IMR-90 (cell line): ENCODE data around the gene CNKSR2. TPM values are rescaled to one million over a fixed set of nuclear protein-coding genes. Genes with fewer than 3 reads are reported as not detected.

Experiments used
- ATAC-seq: fragments of 200-7000 bp; cut with Tn5 transposase; 2 replicates; pipeline ENCODE4 v1.9.1; 2020; ENCODE audit warnings: low read depth, mild to moderate bottlenecking, moderate library complexity
- BruUV-seq: library from RNA; stranded (reverse); fragments of 400-500 nt; replicated peaks from 2 replicates; lab custom pipeline; 2021; lab: Mats Ljungman, UMichigan
- CTCF ChIA-PET: fragments of 300-600 bp; formaldehyde crosslinking; extraction: SDS; loops from one replicate; lab custom pipeline; 2021; ENCODE audit warnings: antibody characterized with exemption; lab: Yijun Ruan, JAX
- POLR2A ChIA-PET: fragments of 300-600 bp; sonication (Branson Sonifier 250); formaldehyde crosslinking; loops from one replicate; lab custom pipeline; 2022; ENCODE audit warnings: antibody characterized with exemption; ENCODE audit not compliant: unreplicated experiment; lab: Charles Lee
- DNase-seq: peaks from one replicate; pipeline ENCODE4 v3.0.0; 2013
- H2AFZ ChIP-seq: replicated peaks from 2 replicates; pipeline ENCODE3; 2013; ENCODE audit warnings: low read length, mild to moderate bottlenecking; ENCODE audit not compliant: poor library complexity
- H2AK5ac ChIP-seq: 2 replicates; pipeline ENCODE4 v1.6.1; 2013; ENCODE audit warnings: low read depth, low read length, inconsistent platforms
- H2AK9ac ChIP-seq: replicated peaks from 2 replicates; pipeline ENCODE3; 2013; ENCODE audit warnings: mild to moderate bottlenecking, low read depth, low read length, moderate library complexity; ENCODE audit not compliant: poor library complexity
- H2BK120ac ChIP-seq: 2 replicates; pipeline ENCODE4 v1.6.1; 2013; ENCODE audit warnings: low read depth, low read length, inconsistent platforms
- H2BK15ac ChIP-seq: 3 replicates; pipeline ENCODE4 v1.6.1; 2013; ENCODE audit warnings: low read depth, low read length, inconsistent platforms
- H2BK20ac ChIP-seq: 2 replicates; pipeline ENCODE4 v1.6.1; 2013; ENCODE audit warnings: low read depth, mild to moderate bottlenecking, inconsistent platforms, low read length, moderate library complexity
- H2BK5ac ChIP-seq: 2 replicates; pipeline ENCODE4 v1.6.1; 2013; ENCODE audit warnings: mild to moderate bottlenecking, low read depth, low read length, inconsistent platforms; ENCODE audit not compliant: poor library complexity, severe bottlenecking
- H3K14ac ChIP-seq: replicated peaks from 2 replicates; pipeline ENCODE4 v1.6.1; 2013; ENCODE audit warnings: low read depth, low read length, inconsistent platforms
- H3K18ac ChIP-seq: 2 replicates; pipeline ENCODE4 v1.6.1; 2013; ENCODE audit warnings: low read depth, low read length, control low read depth
- H3K23ac ChIP-seq: 2 replicates; pipeline ENCODE4 v1.6.1; 2013; ENCODE audit warnings: low read depth, low read length, inconsistent platforms
- H3K27ac ChIP-seq: 2 replicates; pipeline ENCODE4 v1.5.1; 2013; ENCODE audit warnings: mild to moderate bottlenecking, control low read depth, low read length; ENCODE audit not compliant: insufficient read depth
- H3K27me3 ChIP-seq: 2 replicates; pipeline ENCODE4 v1.6.1; 2013; ENCODE audit warnings: low read length; ENCODE audit not compliant: control insufficient read depth, insufficient read depth
- H3K36me3 ChIP-seq: 2 replicates; pipeline ENCODE4 v1.6.1; 2013; ENCODE audit warnings: low read length, mixed read lengths; ENCODE audit not compliant: control insufficient read depth, insufficient read depth
- H3K4ac ChIP-seq: 2 replicates; pipeline ENCODE4 v1.6.1; 2013; ENCODE audit warnings: low read depth, low read length, inconsistent platforms
- H3K4me1 ChIP-seq: 2 replicates; pipeline ENCODE4 v1.6.1; 2013; ENCODE audit warnings: low read length, mixed read lengths; ENCODE audit not compliant: control insufficient read depth, insufficient read depth
- H3K4me2 ChIP-seq: 2 replicates; pipeline ENCODE4 v1.6.1; 2013; ENCODE audit warnings: low read depth, mild to moderate bottlenecking, control low read depth, low read length, moderate library complexity
- H3K4me3 ChIP-seq: 2 replicates; pipeline ENCODE4 v1.5.1; 2013; ENCODE audit warnings: low read depth, mild to moderate bottlenecking, control low read depth, low read length, moderate library complexity; ENCODE audit not compliant: insufficient read depth
- H3K56ac ChIP-seq: 2 replicates; pipeline ENCODE4 v1.6.1; 2013; ENCODE audit warnings: low read length, inconsistent platforms; ENCODE audit not compliant: insufficient read depth; ENCODE audit errors: extremely low read depth
- H3K79me1 ChIP-seq, 2 experiments: 2 replicates each; pipeline ENCODE4 v1.6.1; 2013; ENCODE audit warnings: low read length in 2 of 2, inconsistent platforms in 1 of 2, low read depth in 1 of 2
- H3K9ac ChIP-seq: 2 replicates; pipeline ENCODE4 v1.6.1; 2013; ENCODE audit warnings: low read depth, low read length, control low read depth
- H3K9me1 ChIP-seq: 2 replicates; pipeline ENCODE4 v1.6.1; 2013; ENCODE audit warnings: low read length, inconsistent platforms; ENCODE audit not compliant: insufficient read depth
- H3K9me3 ChIP-seq: 2 replicates; pipeline ENCODE4 v1.6.1; 2013; ENCODE audit warnings: low read length; ENCODE audit not compliant: control insufficient read depth, insufficient read depth
- H4K20me1 ChIP-seq: 2 replicates; pipeline ENCODE4 v1.6.1; 2013; ENCODE audit warnings: low read length, inconsistent platforms; ENCODE audit not compliant: insufficient read depth
- H4K5ac ChIP-seq: 2 replicates; pipeline ENCODE4 v1.6.1; 2013; ENCODE audit warnings: mild to moderate bottlenecking, low read depth, low read length, control low read depth
- H4K8ac ChIP-seq, 2 experiments: 2 replicates each; pipeline ENCODE4 v1.6.1; 2013; ENCODE audit warnings: low read depth in 2 of 2, low read length in 2 of 2, control low read depth in 1 of 2, inconsistent platforms in 1 of 2
- H4K91ac ChIP-seq: 2 replicates; pipeline ENCODE4 v1.6.1; 2013; ENCODE audit warnings: low read depth, low read length, inconsistent platforms; ENCODE audit not compliant: insufficient read depth
- BHLHE40 ChIP-seq: fragments of 150-350 bp; IDR thresholded peaks from 2 replicates; pipeline ENCODE4 v1.6.1; 2016; ENCODE audit warnings: mild to moderate bottlenecking, low read depth, low read length
- CEBPB ChIP-seq: IDR thresholded peaks from 2 replicates; pipeline ENCODE4 v1.6.1; 2012; ENCODE audit warnings: low read depth, low read length, improper control_type of control experiment
- CHD1 ChIP-seq: IDR thresholded peaks from 2 replicates; pipeline ENCODE4 v1.6.1; 2012; ENCODE audit warnings: low read depth, low read length, improper control_type of control experiment
- MAFK ChIP-seq: IDR thresholded peaks from 2 replicates; pipeline ENCODE4 v1.6.1; 2012; ENCODE audit warnings: low read depth, low read length, improper control_type of control experiment
- RCOR1 ChIP-seq: IDR thresholded peaks from 2 replicates; pipeline ENCODE4 v1.6.1; 2012; ENCODE audit warnings: mild to moderate bottlenecking, low read length, improper control_type of control experiment; ENCODE audit not compliant: insufficient replicate concordance
- RFX5 ChIP-seq: IDR thresholded peaks from 2 replicates; pipeline ENCODE4 v1.8.0; 2012; ENCODE audit warnings: low read depth, mild to moderate bottlenecking, low read length, moderate library complexity
- SMC3 ChIP-seq: fragments of 150-350 bp; IDR thresholded peaks from 2 replicates; pipeline ENCODE4 v1.6.1; 2016; ENCODE audit warnings: low read depth, mild to moderate bottlenecking, antibody characterized with exemption, low read length, moderate library complexity
- WGBS, 2 experiments: methylation state at CpG; one replicate each; pipeline versions ENCODE4 v1.1.5 to v1.1.7; 2013; ENCODE audit warnings: missing lambda C conversion rate in 2 of 2; ENCODE audit not compliant: insufficient read length in 1 of 2; ENCODE audit errors: extremely low coverage in 2 of 2; 5-methylcytosine and 5-hydroxymethylcytosine counted together
- dilution Hi-C: fragments of 300-500 bp; cut with HindIII; formaldehyde crosslinking; loops from one replicate; pipeline ENCODE4 v1.14.3; 2018; ENCODE audit warnings: low sequenced_read_pairs; ENCODE audit not compliant: unreplicated experiment
- in situ Hi-C: fragments of 300-500 bp; cut with MboI; formaldehyde crosslinking; loops from 3 replicates; pipeline ENCODE4 v1.14.3; 2019; ENCODE audit warnings: low sequenced_read_pairs, inconsistent platforms, mixed read lengths
- intact Hi-C: fragments of 100-400 bp; cut with micrococcal nuclease; formaldehyde crosslinking; loops from 2 replicates; pipeline ENCODE4 v1.10.0; 2022
- polyA plus RNA-seq, 3 experiments: library from polyadenylated mRNA; depleted of rRNA; stranded (reverse); fragments of >200 nt; gene quantifications; 2 replicates each; pipeline ENCODE4 v1.2.3, GENCODE V29; 2012; ENCODE audit warnings: low replicate concordance in 1 of 3
- total RNA-seq: library from RNA; depleted of rRNA; stranded (reverse); fragments of >200 nt; gene quantifications from 2 replicates; pipeline ENCODE4 v1.2.3, GENCODE V29; 2012
- TF ChIP-seq, protein P1 (sequence below): fragments of 150-350 bp; IDR thresholded peaks from 2 replicates; pipeline ENCODE4 v1.6.1; 2016; ENCODE audit warnings: low read depth, mild to moderate bottlenecking, low read length, moderate library complexity, borderline replicate concordance

The CNKSR2 gene
- total and polyA plus RNA-seq, 2 of the 4 experiments (the other 2 are of a cell fraction): 0.14 to 0.90 TPM

DNA sequence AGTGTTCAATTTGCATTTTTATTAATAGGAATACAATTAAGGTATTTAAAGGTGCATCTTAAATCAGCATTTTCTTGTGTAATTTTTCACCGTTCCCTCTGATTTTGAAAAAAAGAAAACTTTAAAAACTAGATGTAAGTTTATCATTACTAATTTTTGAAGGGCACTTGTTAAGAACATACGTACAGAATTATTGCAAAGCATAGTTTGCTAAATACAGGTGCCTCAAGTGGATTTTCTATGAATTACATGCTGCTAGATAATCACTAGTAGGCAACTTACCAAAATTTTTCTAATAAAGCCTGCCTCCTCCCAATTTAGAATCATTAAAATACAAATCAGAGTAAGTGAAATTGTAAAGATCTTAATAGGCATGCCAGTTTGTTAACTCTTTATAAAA is 8.5 kb downstream of the CNKSR2 start:
- Histone ChIP-seq H2AK9ac (no peak overlapping the region), H4K5ac (no peak overlapping the region), H3K9me1 (no peaks in the 10 kb centered on the region), H2BK15ac (no peak overlapping the region), H2BK5ac (no peak overlapping the region), H2BK120ac (no peak overlapping the region), H4K20me1 (no peaks in the 10 kb centered on the region), H2AK5ac (no peak overlapping the region), H4K91ac (no peak overlapping the region), H3K4me1 (no peaks in the 10 kb centered on the region), H3K18ac (no peak overlapping the region), H3K36me3 (no peaks in the 10 kb centered on the region), H2BK20ac (no peak overlapping the region), H3K9ac (no peak overlapping the region), H3K4ac (no peak overlapping the region), H3K79me1 (no peaks in the 10 kb centered on the region), H3K9me3 (no peaks in the 10 kb centered on the region), H3K14ac (no peak overlapping the region), H2AFZ (no peak overlapping the region), H3K4me3 (no peak overlapping the region), H3K23ac (no peak overlapping the region), H3K4me2 (no peak overlapping the region), H3K56ac (no peak overlapping the region), H3K27me3 (no peaks in the 10 kb centered on the region), H3K27ac (no peak overlapping the region), H4K8ac (no peak overlapping the region)
- intact Hi-C loops (no loop called here), in situ Hi-C loops (no loop called here), dilution Hi-C loops (no loop called here)
- CTCF ChIA-PET: interaction anchor here (0.7 kb wide), 1 partner anchor 8 kb away, joined by 3 read pairs; the partner anchor contains the start of gene CNKSR2
- POLR2A ChIA-PET: no interaction called here
- DNase-seq (no peak), ATAC-seq (no peak)
- WGBS, 2 experiments: no CpG with 5 or more reads among the region's 2 CpGs
- no peak for TF ChIP-seq RCOR1
- no peak for TF ChIP-seq RFX5
- TF ChIP-seq CHD1: no peak
- TF ChIP-seq SMC3: no peak
- TF ChIP-seq, protein P1, sequence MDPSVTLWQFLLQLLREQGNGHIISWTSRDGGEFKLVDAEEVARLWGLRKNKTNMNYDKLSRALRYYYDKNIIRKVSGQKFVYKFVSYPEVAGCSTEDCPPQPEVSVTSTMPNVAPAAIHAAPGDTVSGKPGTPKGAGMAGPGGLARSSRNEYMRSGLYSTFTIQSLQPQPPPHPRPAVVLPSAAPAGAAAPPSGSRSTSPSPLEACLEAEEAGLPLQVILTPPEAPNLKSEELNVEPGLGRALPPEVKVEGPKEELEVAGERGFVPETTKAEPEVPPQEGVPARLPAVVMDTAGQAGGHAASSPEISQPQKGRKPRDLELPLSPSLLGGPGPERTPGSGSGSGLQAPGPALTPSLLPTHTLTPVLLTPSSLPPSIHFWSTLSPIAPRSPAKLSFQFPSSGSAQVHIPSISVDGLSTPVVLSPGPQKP: no peak
- TF ChIP-seq CEBPB: no peak
- no peak for TF ChIP-seq BHLHE40
- TF ChIP-seq MAFK: no peak
- no TSS peak for BruUV-seq
